Stomach (tissue), 9 donors: ENCODE data around the gene SDHB. TPM values are rescaled to one million over a fixed set of nuclear protein-coding genes. Genes with fewer than 3 reads are reported as not detected.

Experiments
- DNase-seq, 2 donors: peaks; one replicate each; pipeline versions ENCODE4 v3.0.0 to v3.0.0-alpha.2; 2013 to 2019
- H3K27ac ChIP-seq, 5 donors: fragments of 200-600 bp in 4 of 5; sonication (generic) in 4 of 5; one replicate each; pipeline ENCODE4 v1.5.1; 2013 to 2019; ENCODE audit warnings: mild to moderate bottlenecking in 1 of 5, moderate library complexity in 1 of 5
- H3K27me3 ChIP-seq, 3 donors: fragments of 200-600 bp; sonication (generic); one replicate each; pipeline ENCODE4 v1.5.1; 2017 to 2019; ENCODE audit warnings: mixed run types in 1 of 3
- H3K36me3 ChIP-seq, 4 donors: fragments of 200-600 bp; sonication (generic); 1 replicate in 3 of 4; 2 replicates in 1 of 4; pipeline ENCODE4 v1.5.1; 2016 to 2019
- H3K4me1 ChIP-seq, 4 donors: fragments of 200-600 bp; sonication (generic); one replicate each; pipeline ENCODE4 v1.5.1; 2016 to 2019
- H3K4me3 ChIP-seq, 4 donors: fragments of 200-600 bp; sonication (generic) in 3 of 4; one replicate each; pipeline ENCODE4 v1.5.1; 2016 to 2019; ENCODE audit warnings: mild to moderate bottlenecking in 1 of 4
- H3K9me3 ChIP-seq, 4 donors: fragments of 200-600 bp; sonication (generic); one replicate each; pipeline ENCODE4 v1.5.1; 2016 to 2019
- EP300 ChIP-seq: sonication (generic); formaldehyde crosslinking; IDR thresholded peaks from one replicate; pipeline ENCODE4 v1.6.1; 2017; ENCODE audit warnings: antibody characterized with exemption
- POLR2A ChIP-seq, 4 donors: fragments of 450-650 bp; IDR thresholded peaks; one replicate each; pipeline ENCODE4 v1.6.1; 2016; ENCODE audit warnings: antibody characterized with exemption in 4 of 4, control low read depth in 2 of 4, mild to moderate bottlenecking in 1 of 4, moderate library complexity in 1 of 4
- POLR2AphosphoS5 ChIP-seq, 3 donors: sonication (generic); formaldehyde crosslinking; IDR thresholded peaks; one replicate each; pipeline ENCODE4 v1.6.1; 2016; ENCODE audit warnings: antibody characterized with exemption in 3 of 3
- WGBS, 5 donors: extraction: QIAGEN DNeasy Blood & Tissue Kit in 3 of 5; methylation state at CpG; one replicate each; pipeline versions ENCODE4 v1.1.5 to v1.1.7; 2013 to 2018; 5-methylcytosine and 5-hydroxymethylcytosine counted together
- intact Hi-C: fragments of 100-400 bp; cut with DNase I; formaldehyde crosslinking; loops from one replicate; pipeline ENCODE4 v1.15.1; 2023; ENCODE audit warnings: low total_unique reads
- polyA plus RNA-seq, 3 donors: library from polyadenylated mRNA; stranded (reverse); fragments of 200-250 nt; gene quantifications; one replicate each; pipeline ENCODE4 v1.2.3, GENCODE V29; 2013
- total RNA-seq, 5 donors: library from RNA; depleted of rRNA; stranded (reverse); fragments of >200 nt; gene quantifications; one replicate each; pipeline versions ENCODE4 v1.1.0 to v1.2.3, GENCODE V29; 2014 to 2016
- TF ChIP-seq, protein P1 (sequence below), 7 experiments: fragments of 450-650 bp in 4 of 7; fragments of 200-600 bp in 3 of 7; sonication (generic) in 3 of 7; IDR thresholded peaks; one replicate each; pipeline ENCODE4 v1.5.1; 2016 to 2019; ENCODE audit warnings: antibody characterized with exemption in 7 of 7, control low read depth in 2 of 7, mild to moderate bottlenecking in 1 of 7
- donor health status: healthy with polysubstance abuse.
- donor health status: Bipolar disorder and iron deficiency.
- donor health status: healthy.

Gene SDHB
- total and polyA plus RNA-seq, 8 donors: 42.6 to 246 (median 121) TPM

GRCh38 chr1:17039522-17039921 lies 14.3 kb downstream of the SDHB start:
- DNase-seq: no peak
- Histone ChIP-seq H3K27ac (no peak overlapping the region), H3K36me3 (peaks cover 43 to 91% (median 83%) of the 10 kb centered on the region in 4 donors), H3K27me3 (no peaks in the 10 kb centered on the region), H3K4me1 (no peaks in the 10 kb centered on the region), H3K4me3 (no peak overlapping the region), H3K9me3 (no peaks in the 10 kb centered on the region)
- 97 to 100% (median 99%) methylated on average over 2 of the region's 2 CpGs for WGBS, 5 donors
- TF ChIP-seq, protein P1, sequence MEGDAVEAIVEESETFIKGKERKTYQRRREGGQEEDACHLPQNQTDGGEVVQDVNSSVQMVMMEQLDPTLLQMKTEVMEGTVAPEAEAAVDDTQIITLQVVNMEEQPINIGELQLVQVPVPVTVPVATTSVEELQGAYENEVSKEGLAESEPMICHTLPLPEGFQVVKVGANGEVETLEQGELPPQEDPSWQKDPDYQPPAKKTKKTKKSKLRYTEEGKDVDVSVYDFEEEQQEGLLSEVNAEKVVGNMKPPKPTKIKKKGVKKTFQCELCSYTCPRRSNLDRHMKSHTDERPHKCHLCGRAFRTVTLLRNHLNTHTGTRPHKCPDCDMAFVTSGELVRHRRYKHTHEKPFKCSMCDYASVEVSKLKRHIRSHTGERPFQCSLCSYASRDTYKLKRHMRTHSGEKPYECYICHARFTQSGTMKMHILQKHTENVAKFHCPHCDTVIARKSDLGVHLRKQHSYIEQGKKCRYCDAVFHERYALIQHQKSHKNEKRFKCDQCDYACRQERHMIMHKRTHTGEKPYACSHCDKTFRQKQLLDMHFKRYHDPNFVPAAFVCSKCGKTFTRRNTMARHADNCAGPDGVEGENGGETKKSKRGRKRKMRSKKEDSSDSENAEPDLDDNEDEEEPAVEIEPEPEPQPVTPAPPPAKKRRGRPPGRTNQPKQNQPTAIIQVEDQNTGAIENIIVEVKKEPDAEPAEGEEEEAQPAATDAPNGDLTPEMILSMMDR (IDR thresholded peaks at IDR 0.05): no peak
- TF ChIP-seq POLR2AphosphoS5 (IDR thresholded peaks at IDR 0.05) (no peak), EP300 (no peak), POLR2A (IDR thresholded peaks at IDR 0.05) (no peak)
- intact Hi-C loops: loop anchor here (10.0 kb wide), 1 partner anchor 75 kb away; no protein-coding TSS in a partner anchor

DNA sequence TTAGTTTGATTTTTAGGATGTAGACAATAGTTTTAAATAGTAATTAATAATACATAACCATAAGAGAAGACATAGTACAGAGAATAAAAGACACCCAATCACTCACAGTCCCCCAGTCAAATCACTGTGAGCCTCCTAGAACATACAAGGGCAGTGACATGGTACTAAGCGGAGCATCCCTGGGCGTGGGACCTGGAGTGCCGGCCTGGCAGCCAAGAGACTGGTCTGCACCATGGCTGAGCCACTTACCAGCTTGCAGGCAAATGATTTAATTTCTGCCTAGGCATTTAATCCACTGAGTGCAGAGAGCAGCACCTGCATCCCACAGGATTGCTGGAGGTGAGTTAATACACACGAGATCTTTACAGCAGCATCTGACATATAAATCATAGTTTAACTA lies 20.4 kb downstream of the SDHB start:
- no peak overlapping the region for H3K27ac ChIP-seq
- H3K4me1 ChIP-seq: peaks cover 0 to 3% (median 0%) of the 10 kb centered on the region in 4 donors
- TF ChIP-seq EP300 (no peak), POLR2A (IDR thresholded peaks at IDR 0.05) (no peak), POLR2AphosphoS5 (IDR thresholded peaks at IDR 0.05) (no peak)
- TF ChIP-seq, protein P1 (IDR thresholded peaks at IDR 0.05): no peak
- no peaks in the 10 kb centered on the region for H3K9me3 ChIP-seq
- WGBS, 5 donors: 82 to 90% (median 88%) methylated on average over 4 of the region's 4 CpGs
- H3K36me3 ChIP-seq: peaks cover 28 to 91% (median 83%) of the 10 kb centered on the region in 4 donors
- no peak overlapping the region for H3K4me3 ChIP-seq
- intact Hi-C loops: loop anchor here (10.0 kb wide), 1 partner anchor 69 kb away; no protein-coding TSS in a partner anchor
- H3K27me3 ChIP-seq: no peaks in the 10 kb centered on the region
- no peak for DNase-seq

GRCh38 chr1:17032741-17033140 lies 21.1 kb downstream of the SDHB start:
- no peak overlapping the region for H3K27ac ChIP-seq
- no peaks in the 10 kb centered on the region for H3K9me3 ChIP-seq
- intact Hi-C loops: loop anchor here (10.0 kb wide), 1 partner anchor 68 kb away; no protein-coding TSS in a partner anchor
- H3K36me3 ChIP-seq: peaks cover 28 to 91% (median 83%) of the 10 kb centered on the region in 4 donors
- no peak for TF ChIP-seq POLR2A (IDR thresholded peaks at IDR 0.05)
- TF ChIP-seq, protein P1 (IDR thresholded peaks at IDR 0.05): no peak
- no peak for DNase-seq
- H3K4me3 ChIP-seq: no peak overlapping the region
- H3K4me1 ChIP-seq: peaks cover 5 to 10% (median 6%) of the 10 kb centered on the region in 4 donors
- no peaks in the 10 kb centered on the region for H3K27me3 ChIP-seq
- 77 to 93% (median 90%) methylated on average over 1 to 3 of the region's 3 CpGs for WGBS, 5 donors

GRCh38 chr1:17031436-17031835 lies 22.4 kb downstream of the SDHB start:
- H3K36me3 ChIP-seq: peaks cover 40 to 95% (median 86%) of the 10 kb centered on the region in 4 donors
- no peak for DNase-seq
- H3K9me3 ChIP-seq: no peaks in the 10 kb centered on the region
- WGBS, 5 donors: 82 to 89% (median 85%) methylated on average over 4 of the region's 4 CpGs
- no peak overlapping the region for H3K27ac ChIP-seq
- peaks cover 5 to 17% (median 9%) of the 10 kb centered on the region in 4 donors for H3K4me1 ChIP-seq
- H3K27me3 ChIP-seq: no peaks in the 10 kb centered on the region
- intact Hi-C loops: loop anchor here (10.0 kb wide), 1 partner anchor 67 kb away; no protein-coding TSS in a partner anchor
- no peak overlapping the region for H3K4me3 ChIP-seq
- TF ChIP-seq POLR2A (IDR thresholded peaks at IDR 0.05) (no peak), EP300 (no peak), POLR2AphosphoS5 (IDR thresholded peaks at IDR 0.05) (no peak)
- TF ChIP-seq, protein P1 (IDR thresholded peaks at IDR 0.05): no peak
